Activated CD4-positive, alpha-beta T cell treated with anti-CD3 and anti-CD28 coated beads, Interleukin-2, amount 10 ng/mL, durations not matched to agents 24 days and 14 days (primary cell): Measurements from ENCODE around the gene OR4F6. TPM values are rescaled to one million over a fixed set of nuclear protein-coding genes. Genes with fewer than 3 reads are reported as not detected.
"Not testable (repeated sequence)": the region's sequence is repeated elsewhere in the genome, so short reads cannot be mapped to it uniquely, and the experiment has no call there.

Experiments used
- DNase-seq: peaks from one replicate; pipeline ENCODE4 v3.0.0; 2022
- H3K27ac Mint-ChIP-seq: one replicate; pipeline ENCODE4 v1.8.0; 2022; ENCODE audit warnings: mild to moderate bottlenecking, mixed read lengths
- H3K27me3 Mint-ChIP-seq: one replicate; pipeline ENCODE4 v1.8.0; 2022; ENCODE audit warnings: mixed read lengths
- H3K36me3 Mint-ChIP-seq: one replicate; pipeline ENCODE4 v1.8.0; 2022; ENCODE audit warnings: low read depth, mild to moderate bottlenecking, mixed read lengths
- H3K4me1 Mint-ChIP-seq: one replicate; pipeline ENCODE4 v1.8.0; 2021; ENCODE audit warnings: mixed read lengths
- H3K4me3 Mint-ChIP-seq: one replicate; pipeline ENCODE4 v1.8.0; 2022; ENCODE audit warnings: mild to moderate bottlenecking, moderate library complexity, mixed read lengths
- H3K9me3 Mint-ChIP-seq: one replicate; pipeline ENCODE4 v1.8.0; 2021; ENCODE audit warnings: mixed read lengths
- intact Hi-C: fragments of 100-400 bp; cut with micrococcal nuclease; formaldehyde crosslinking; loops from one replicate; pipeline ENCODE4 v1.15.1; 2023
- total RNA-seq: library from RNA; stranded (reverse); gene quantifications from 2 replicates; pipeline ENCODE4 v1.2.3, GENCODE V29; 2022

The OR4F6 gene, protein sequence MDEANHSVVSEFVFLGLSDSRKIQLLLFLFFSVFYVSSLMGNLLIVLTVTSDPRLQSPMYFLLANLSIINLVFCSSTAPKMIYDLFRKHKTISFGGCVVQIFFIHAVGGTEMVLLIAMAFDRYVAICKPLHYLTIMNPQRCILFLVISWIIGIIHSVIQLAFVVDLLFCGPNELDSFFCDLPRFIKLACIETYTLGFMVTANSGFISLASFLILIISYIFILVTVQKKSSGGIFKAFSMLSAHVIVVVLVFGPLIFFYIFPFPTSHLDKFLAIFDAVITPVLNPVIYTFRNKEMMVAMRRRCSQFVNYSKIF
- not detected in 2 replicates for total RNA-seq

DNA sequence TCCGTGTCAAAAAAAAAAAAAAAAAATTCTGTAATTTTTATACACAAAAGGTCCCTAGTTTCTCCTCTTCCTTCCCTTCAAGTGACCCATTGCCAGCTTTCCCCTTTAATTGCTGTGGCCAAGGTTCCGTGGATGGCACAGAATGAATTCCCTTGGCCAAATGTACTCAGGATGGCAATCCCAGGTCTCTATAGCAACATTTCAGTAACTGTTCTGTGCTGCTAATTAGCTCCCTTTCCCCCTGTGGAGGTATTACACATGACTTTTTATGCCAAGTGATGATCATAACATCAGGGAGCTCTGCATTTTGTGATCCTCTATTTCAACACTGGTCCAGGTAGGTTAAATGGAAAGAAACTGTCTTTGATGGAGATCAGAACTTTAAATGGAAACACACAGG lies at the start of gene OR4F6:
OR4F6 (plus strand) TSS at position 301 of the 400 bp plus-strand sequence. CDS start 2,211 bp downstream, outside the sequence.
- Mint-ChIP-seq H3K27ac (no peak within 1 kb of the TSS), H3K9me3 (no peaks in the 10 kb centered on the region), H3K4me1 (no peaks in the 10 kb centered on the region), H3K4me3 (no peak within 1 kb of the TSS), H3K36me3 (no peaks in the 10 kb centered on the region), H3K27me3 (peaks cover 12% of the 10 kb centered on the region)
- intact Hi-C loops, result no loop called here
- DNase-seq, result no peak

DNA sequence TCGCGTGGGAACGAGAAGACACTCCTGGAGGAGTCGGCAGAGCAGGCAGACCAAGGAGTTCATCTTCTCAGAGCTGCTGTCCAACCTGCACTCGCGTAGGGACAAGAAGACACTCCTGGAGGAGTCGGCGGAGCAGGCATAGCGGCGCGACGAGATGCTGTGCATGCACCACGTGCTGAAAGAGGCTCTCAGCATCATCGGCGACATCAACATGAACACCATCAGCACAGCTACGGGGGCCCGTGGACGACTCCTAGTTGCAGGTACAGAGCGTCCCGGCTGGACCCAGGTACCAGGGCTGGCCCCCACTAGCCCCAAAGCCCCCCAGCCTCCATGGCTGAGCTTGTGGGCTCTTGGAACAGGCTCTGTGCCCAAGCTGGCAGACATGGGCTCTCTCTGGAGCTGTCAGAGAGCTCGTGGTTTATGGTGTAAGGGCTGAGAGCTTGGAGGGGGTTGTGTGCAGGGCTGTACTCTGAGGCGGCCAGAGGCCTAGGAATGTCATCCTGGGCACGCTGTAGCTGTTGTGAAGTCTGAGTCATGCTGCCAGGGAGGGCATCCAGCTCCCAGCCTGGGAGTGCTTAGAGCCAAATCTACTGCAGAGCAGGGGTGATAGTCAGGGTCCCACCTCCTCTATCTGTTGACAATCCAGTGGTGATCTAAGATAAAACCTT lies 38.5 kb upstream of the OR4F6 start:
- intact Hi-C loops, H3K27ac Mint-ChIP-seq, H3K9me3 Mint-ChIP-seq, H3K27me3 Mint-ChIP-seq, H3K36me3 Mint-ChIP-seq, H3K4me3 Mint-ChIP-seq, H3K4me1 Mint-ChIP-seq: not testable (repeated sequence)
- DNase-seq, result peak; percentile 32

DNA sequence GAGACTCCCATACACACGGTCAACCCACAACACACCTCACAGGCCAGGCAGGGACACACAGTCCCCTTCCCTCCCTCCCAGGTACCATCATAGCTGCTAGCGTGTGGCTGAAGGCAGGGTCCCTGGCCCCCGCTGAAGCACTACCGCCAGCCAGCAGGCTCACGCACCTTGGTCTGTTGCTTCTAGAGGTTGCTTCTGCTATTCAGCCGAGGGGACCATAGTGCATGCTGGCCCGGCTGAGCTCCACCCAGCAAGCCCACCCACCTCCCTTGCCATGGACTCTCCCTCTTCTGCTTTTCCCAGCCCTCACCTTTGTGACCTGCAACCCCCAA lies 38.0 kb upstream of the OR4F6 start:
- H3K27ac Mint-ChIP-seq, H3K4me1 Mint-ChIP-seq, H3K27me3 Mint-ChIP-seq, H3K4me3 Mint-ChIP-seq, intact Hi-C loops, H3K36me3 Mint-ChIP-seq, H3K9me3 Mint-ChIP-seq: not testable (repeated sequence)
- peak; percentile 33 for DNase-seq

- H3K27me3 Mint-ChIP-seq, result no peaks in the 10 kb centered on the region
- H3K9me3 Mint-ChIP-seq, result no peaks in the 10 kb centered on the region
- no peak overlapping the region for H3K27ac Mint-ChIP-seq
- no peaks in the 10 kb centered on the region for H3K4me1 Mint-ChIP-seq
- H3K4me3 Mint-ChIP-seq, result no peak overlapping the region
- intact Hi-C loops, result no loop called here
- no peaks in the 10 kb centered on the region for H3K36me3 Mint-ChIP-seq
- DNase-seq, result peak; percentile 29
Observed at GRCh38 chr15:101765772-101766456, 37.4 kb upstream of the OR4F6 start.

DNA sequence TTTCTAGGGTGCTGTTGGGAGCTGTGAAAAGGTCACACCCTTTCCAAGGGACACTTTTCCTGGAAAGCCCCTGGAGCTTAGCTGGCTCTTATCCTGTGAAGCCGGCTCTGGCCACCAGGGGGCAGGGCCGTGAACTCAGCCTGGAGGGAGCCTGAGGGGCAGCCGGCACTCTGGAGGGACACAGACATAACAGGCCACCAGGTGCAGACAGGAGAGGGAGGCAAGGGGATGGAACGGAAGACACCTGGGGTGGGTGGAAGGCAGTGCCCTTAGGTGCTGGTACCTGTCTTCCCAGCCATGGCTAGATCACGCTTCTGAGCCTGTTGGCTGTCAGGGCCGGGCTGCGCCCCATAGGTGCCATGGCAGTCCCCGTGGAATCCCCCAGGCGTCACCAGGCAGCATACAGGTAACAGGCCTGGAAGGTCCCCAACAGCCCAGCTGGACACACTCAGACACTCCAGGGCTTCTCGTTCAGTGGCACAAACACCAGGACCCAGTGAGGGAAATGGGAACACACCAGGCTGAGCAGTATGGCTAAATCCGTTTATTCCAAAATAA lies 36.1 kb upstream of the OR4F6 start:
- H3K27me3 Mint-ChIP-seq, H3K4me1 Mint-ChIP-seq, H3K27ac Mint-ChIP-seq, H3K36me3 Mint-ChIP-seq, H3K4me3 Mint-ChIP-seq, intact Hi-C loops, H3K9me3 Mint-ChIP-seq: not testable (repeated sequence)
- peak; percentile 47 for DNase-seq

DNA sequence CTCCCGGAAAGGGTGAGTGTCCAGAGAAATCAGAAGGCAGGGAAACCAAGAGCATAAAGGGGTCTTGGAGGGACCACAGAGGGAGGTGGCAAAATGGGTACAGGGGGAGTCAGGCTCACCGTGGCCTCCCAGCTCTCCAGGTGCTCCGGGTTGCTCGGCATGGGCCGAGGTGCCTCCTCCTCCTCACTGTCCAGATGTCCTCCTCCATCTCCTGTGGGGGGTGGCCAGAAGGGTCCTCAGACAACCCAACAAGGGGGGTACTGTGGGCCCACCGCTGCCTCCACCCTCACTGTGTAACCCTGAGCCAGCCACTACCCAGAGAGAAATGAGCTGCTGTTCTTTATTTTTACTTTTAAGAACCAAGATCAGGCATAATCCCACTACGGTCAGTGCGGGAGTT lies 30.4 kb upstream of the OR4F6 start:
- Mint-ChIP-seq H3K4me3 (no peak overlapping the region), H3K27me3 (no peaks in the 10 kb centered on the region), H3K36me3 (no peaks in the 10 kb centered on the region), H3K4me1 (no peaks in the 10 kb centered on the region), H3K27ac (no peak overlapping the region), H3K9me3 (no peaks in the 10 kb centered on the region)
- DNase-seq, result peak; percentile 31
- intact Hi-C loops, result no loop called here

- H3K27me3 Mint-ChIP-seq, result no peaks in the 10 kb centered on the region
- peak; percentile 73 for DNase-seq
- no peak overlapping the region for H3K27ac Mint-ChIP-seq
- H3K4me1 Mint-ChIP-seq, result no peaks in the 10 kb centered on the region
- H3K4me3 Mint-ChIP-seq, result no peak overlapping the region
- no peaks in the 10 kb centered on the region for H3K36me3 Mint-ChIP-seq
- H3K9me3 Mint-ChIP-seq, result no peaks in the 10 kb centered on the region
- intact Hi-C loops, result no loop called here
Observed at GRCh38 chr15:101773496-101774100, 29.7 kb upstream of the OR4F6 start.

- peaks cover 2% of the 10 kb centered on the region for H3K27me3 Mint-ChIP-seq
- intact Hi-C loops, result no loop called here
- no peaks in the 10 kb centered on the region for H3K9me3 Mint-ChIP-seq
- DNase-seq, result peak; percentile 48
- no peak overlapping the region for H3K27ac Mint-ChIP-seq
- no peaks in the 10 kb centered on the region for H3K36me3 Mint-ChIP-seq
- no peak overlapping the region for H3K4me3 Mint-ChIP-seq
- peaks cover 1% of the 10 kb centered on the region for H3K4me1 Mint-ChIP-seq
Observed at GRCh38 chr15:101775136-101775535, 28.2 kb upstream of the OR4F6 start.

DNA sequence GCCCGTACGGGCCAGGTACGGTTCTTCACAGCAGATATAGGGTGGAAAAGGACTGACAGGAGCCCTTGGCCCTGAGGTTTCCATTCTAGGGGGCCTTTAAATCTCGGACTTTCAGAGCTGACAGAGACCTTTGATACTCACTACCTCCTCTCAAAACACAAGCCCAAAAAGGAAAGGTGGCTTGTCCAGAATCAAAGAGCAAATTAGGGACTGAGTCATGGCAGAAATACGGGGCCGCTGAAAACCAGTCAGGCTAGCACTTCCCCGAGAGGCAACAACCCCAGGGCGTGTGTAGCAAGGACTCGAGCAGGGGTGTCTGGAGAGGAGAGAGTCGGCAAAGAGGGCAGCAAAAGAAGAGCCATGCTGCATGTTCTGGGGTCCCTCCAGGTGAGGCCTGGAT lies 24.7 kb upstream of the OR4F6 start:
- H3K27ac Mint-ChIP-seq, intact Hi-C loops, H3K9me3 Mint-ChIP-seq, H3K4me1 Mint-ChIP-seq, H3K36me3 Mint-ChIP-seq, H3K4me3 Mint-ChIP-seq, H3K27me3 Mint-ChIP-seq: not testable (repeated sequence)
- DNase-seq, result peak; percentile 38

DNA sequence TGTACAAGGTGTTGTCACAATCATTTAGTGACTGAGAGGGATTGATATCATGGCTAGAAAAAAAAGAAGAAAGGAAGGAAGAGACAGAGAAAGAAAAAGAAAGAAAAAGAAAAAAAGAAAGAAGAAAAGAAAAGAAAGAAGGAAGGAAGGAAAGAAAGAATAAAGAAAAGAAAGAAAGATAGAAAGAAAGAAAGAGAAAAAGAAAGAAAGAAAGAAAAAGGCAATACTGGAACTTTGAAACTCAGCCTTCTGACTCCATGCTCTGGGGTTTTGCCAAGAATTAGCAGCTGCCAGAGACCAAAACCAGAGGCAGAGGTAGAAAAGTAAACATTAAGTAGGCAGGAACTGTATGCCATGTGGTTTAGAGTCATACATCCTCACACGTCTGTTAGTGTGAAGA lies 23.1 kb upstream of the OR4F6 start:
- DNase-seq, result peak; percentile 7
- H3K9me3 Mint-ChIP-seq, intact Hi-C loops: not testable (repeated sequence)

GRCh38 chr15:101781928-101782327 lies 21.4 kb upstream of the OR4F6 start:
- H3K4me1 Mint-ChIP-seq, result peaks cover 2% of the 10 kb centered on the region
- H3K4me3 Mint-ChIP-seq, result no peak overlapping the region
- DNase-seq, result peak; percentile 36
- intact Hi-C loops, result no loop called here
- no peaks in the 10 kb centered on the region for H3K36me3 Mint-ChIP-seq
- peaks cover 16% of the 10 kb centered on the region for H3K27me3 Mint-ChIP-seq
- H3K27ac Mint-ChIP-seq, result no peak overlapping the region
- no peaks in the 10 kb centered on the region for H3K9me3 Mint-ChIP-seq

More for the DNA sequence above, 23.1 kb upstream of the OR4F6 start:
- not testable (repeated sequence) for H3K36me3 Mint-ChIP-seq, H3K4me3 Mint-ChIP-seq, H3K4me1 Mint-ChIP-seq, H3K27me3 Mint-ChIP-seq, H3K27ac Mint-ChIP-seq

- H3K4me1 Mint-ChIP-seq, result peaks cover 2% of the 10 kb centered on the region
- intact Hi-C loops, result no loop called here
- H3K4me3 Mint-ChIP-seq, result no peak overlapping the region
- no peak overlapping the region for H3K27ac Mint-ChIP-seq
- H3K36me3 Mint-ChIP-seq, result no peaks in the 10 kb centered on the region
- no peak for DNase-seq
- H3K27me3 Mint-ChIP-seq, result peaks cover 15% of the 10 kb centered on the region
- no peaks in the 10 kb centered on the region for H3K9me3 Mint-ChIP-seq
Observed at GRCh38 chr15:101784644-101785043, 18.7 kb upstream of the OR4F6 start.

- H3K4me1 Mint-ChIP-seq, H3K4me3 Mint-ChIP-seq, intact Hi-C loops, H3K9me3 Mint-ChIP-seq, DNase-seq, H3K36me3 Mint-ChIP-seq, H3K27ac Mint-ChIP-seq: not testable (repeated sequence)
- peaks cover 12% of the 10 kb centered on the region for H3K27me3 Mint-ChIP-seq
Observed at GRCh38 chr15:101786422-101786821, 16.9 kb upstream of the OR4F6 start.

DNA sequence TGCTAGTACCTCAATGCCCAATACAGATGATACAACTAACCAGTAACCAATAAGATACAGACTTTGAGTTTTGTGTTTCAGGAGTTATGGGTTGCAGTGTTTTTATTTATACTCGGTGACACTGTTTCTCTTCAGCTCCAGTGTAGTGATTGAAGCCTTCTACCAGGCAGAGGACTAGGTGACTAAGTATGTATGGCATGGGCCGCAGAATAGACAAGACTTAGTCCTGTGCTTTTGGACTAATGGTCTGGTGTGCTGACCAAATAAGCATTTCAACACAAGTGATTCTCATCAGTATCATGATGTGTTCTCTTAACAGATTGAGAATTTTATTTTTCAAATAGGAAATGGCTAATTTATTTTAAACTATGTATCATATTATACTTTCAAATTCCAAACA lies 15.3 kb upstream of the OR4F6 start:
- H3K36me3 Mint-ChIP-seq, DNase-seq, H3K27ac Mint-ChIP-seq, H3K4me3 Mint-ChIP-seq, H3K4me1 Mint-ChIP-seq, intact Hi-C loops, H3K9me3 Mint-ChIP-seq: not testable (repeated sequence)
- H3K27me3 Mint-ChIP-seq, result peaks cover 14% of the 10 kb centered on the region
